PFSK-1 (cell line): Measurements from ENCODE around the gene LDLRAD2.

Experiments used
- FOXP2 ChIP-seq: optimal IDR thresholded peaks from 2 replicates; pipeline ENCODE3; 2011; ENCODE audit warnings: borderline replicate concordance, control low read depth, inconsistent platforms; ENCODE audit not compliant: insufficient read depth; ENCODE audit errors: extremely low read length, extremely low read depth
- POLR2AphosphoS5 ChIP-seq: IDR thresholded peaks from 2 replicates; pipeline ENCODE4 v1.6.1; 2012; ENCODE audit warnings: low read depth, mild to moderate bottlenecking, control low read depth, low read length, moderate library complexity
- SIN3A ChIP-seq: IDR thresholded peaks from 2 replicates; pipeline ENCODE4 v1.6.1; 2012; ENCODE audit warnings: mild to moderate bottlenecking, low read length, moderate library complexity, borderline replicate concordance; ENCODE audit not compliant: insufficient read depth
- TAF1 ChIP-seq: IDR thresholded peaks from 2 replicates; pipeline ENCODE4 v1.6.1; 2012; ENCODE audit warnings: low read length, control low read depth, borderline replicate concordance; ENCODE audit not compliant: insufficient read depth
- TF ChIP-seq, protein P1 (sequence below), 2 experiments: IDR thresholded peaks; 2 replicates each; pipeline versions ENCODE4 v1.6.1 to v1.8.0; 2011 to 2012; ENCODE audit warnings: low read depth in 2 of 2, low read length in 2 of 2, control low read depth in 1 of 2, inconsistent platforms in 1 of 2, mild to moderate bottlenecking in 1 of 2, moderate library complexity in 1 of 2; ENCODE audit not compliant: insufficient read depth in 1 of 2

The LDLRAD2 gene

GRCh38 chr1:21836010-21836409 is 23.9 kb downstream of the LDLRAD2 start:
- no peak for TF ChIP-seq SIN3A
- no peak for TF ChIP-seq FOXP2
- TF ChIP-seq TAF1 = no peak
- TF ChIP-seq, protein P1, sequence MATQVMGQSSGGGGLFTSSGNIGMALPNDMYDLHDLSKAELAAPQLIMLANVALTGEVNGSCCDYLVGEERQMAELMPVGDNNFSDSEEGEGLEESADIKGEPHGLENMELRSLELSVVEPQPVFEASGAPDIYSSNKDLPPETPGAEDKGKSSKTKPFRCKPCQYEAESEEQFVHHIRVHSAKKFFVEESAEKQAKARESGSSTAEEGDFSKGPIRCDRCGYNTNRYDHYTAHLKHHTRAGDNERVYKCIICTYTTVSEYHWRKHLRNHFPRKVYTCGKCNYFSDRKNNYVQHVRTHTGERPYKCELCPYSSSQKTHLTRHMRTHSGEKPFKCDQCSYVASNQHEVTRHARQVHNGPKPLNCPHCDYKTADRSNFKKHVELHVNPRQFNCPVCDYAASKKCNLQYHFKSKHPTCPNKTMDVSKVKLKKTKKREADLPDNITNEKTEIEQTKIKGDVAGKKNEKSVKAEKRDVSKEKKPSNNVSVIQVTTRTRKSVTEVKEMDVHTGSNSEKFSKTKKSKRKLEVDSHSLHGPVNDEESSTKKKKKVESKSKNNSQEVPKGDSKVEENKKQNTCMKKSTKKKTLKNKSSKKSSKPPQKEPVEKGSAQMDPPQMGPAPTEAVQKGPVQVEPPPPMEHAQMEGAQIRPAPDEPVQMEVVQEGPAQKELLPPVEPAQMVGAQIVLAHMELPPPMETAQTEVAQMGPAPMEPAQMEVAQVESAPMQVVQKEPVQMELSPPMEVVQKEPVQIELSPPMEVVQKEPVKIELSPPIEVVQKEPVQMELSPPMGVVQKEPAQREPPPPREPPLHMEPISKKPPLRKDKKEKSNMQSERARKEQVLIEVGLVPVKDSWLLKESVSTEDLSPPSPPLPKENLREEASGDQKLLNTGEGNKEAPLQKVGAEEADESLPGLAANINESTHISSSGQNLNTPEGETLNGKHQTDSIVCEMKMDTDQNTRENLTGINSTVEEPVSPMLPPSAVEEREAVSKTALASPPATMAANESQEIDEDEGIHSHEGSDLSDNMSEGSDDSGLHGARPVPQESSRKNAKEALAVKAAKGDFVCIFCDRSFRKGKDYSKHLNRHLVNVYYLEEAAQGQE (IDR thresholded peaks at IDR 0.05; ENCODE audit: insufficient read depth in 1 of 2, low read depth in 2 of 2, low read length in 2 of 2) = no peak
- TF ChIP-seq POLR2AphosphoS5 = no peak

GRCh38 chr1:21836729-21837128 is 24.7 kb downstream of the LDLRAD2 start:
- TF ChIP-seq, protein P1 (IDR thresholded peaks at IDR 0.05; ENCODE audit: insufficient read depth in 1 of 2, low read depth in 2 of 2, low read length in 2 of 2) = no peak
- TF ChIP-seq TAF1 (no peak), POLR2AphosphoS5 (no peak), FOXP2 (no peak), SIN3A (no peak)

- TF ChIP-seq FOXP2 (no peak), TAF1 (no peak), SIN3A (no peak), POLR2AphosphoS5 (no peak)
- TF ChIP-seq, protein P1 (IDR thresholded peaks at IDR 0.05; ENCODE audit: insufficient read depth in 1 of 2, low read depth in 2 of 2, low read length in 2 of 2) = no peak
These were observed 25.4 kb downstream of the LDLRAD2 start for GRCh38 chr1:21837476-21837875.

- TF ChIP-seq FOXP2 (no peak), TAF1 (no peak), SIN3A (no peak), POLR2AphosphoS5 (no peak)
- TF ChIP-seq, protein P1 (IDR thresholded peaks at IDR 0.05; ENCODE audit: insufficient read depth in 1 of 2, low read depth in 2 of 2, low read length in 2 of 2) = no peak
These were observed 26.5 kb downstream of the LDLRAD2 start for GRCh38 chr1:21838359-21839157.
